Measurements from ENCODE around the gene ZNF341. TPM values are rescaled to one million over a fixed set of nuclear protein-coding genes. Genes with fewer than 3 reads are reported as not detected.

The ZNF341 gene
- total RNA-seq, 1 donor from 2014 or later: 4.2 TPM

GRCh38 chr20:33739493-33739892 lies 7.7 kb downstream of the ZNF341 start:
- intact Hi-C loops (cut with DNase I): loop anchor here (10.0 kb wide), 1 partner anchor 65 kb away; the partner anchor contains the start of gene NECAB3
- DNase-seq (ENCODE audit: extremely low spot score in 2 of 2): no peak
- TF ChIP-seq, protein P1, sequence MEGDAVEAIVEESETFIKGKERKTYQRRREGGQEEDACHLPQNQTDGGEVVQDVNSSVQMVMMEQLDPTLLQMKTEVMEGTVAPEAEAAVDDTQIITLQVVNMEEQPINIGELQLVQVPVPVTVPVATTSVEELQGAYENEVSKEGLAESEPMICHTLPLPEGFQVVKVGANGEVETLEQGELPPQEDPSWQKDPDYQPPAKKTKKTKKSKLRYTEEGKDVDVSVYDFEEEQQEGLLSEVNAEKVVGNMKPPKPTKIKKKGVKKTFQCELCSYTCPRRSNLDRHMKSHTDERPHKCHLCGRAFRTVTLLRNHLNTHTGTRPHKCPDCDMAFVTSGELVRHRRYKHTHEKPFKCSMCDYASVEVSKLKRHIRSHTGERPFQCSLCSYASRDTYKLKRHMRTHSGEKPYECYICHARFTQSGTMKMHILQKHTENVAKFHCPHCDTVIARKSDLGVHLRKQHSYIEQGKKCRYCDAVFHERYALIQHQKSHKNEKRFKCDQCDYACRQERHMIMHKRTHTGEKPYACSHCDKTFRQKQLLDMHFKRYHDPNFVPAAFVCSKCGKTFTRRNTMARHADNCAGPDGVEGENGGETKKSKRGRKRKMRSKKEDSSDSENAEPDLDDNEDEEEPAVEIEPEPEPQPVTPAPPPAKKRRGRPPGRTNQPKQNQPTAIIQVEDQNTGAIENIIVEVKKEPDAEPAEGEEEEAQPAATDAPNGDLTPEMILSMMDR (IDR thresholded peaks at IDR 0.05): no peak
- no peak for TF ChIP-seq POLR2A (IDR thresholded peaks at IDR 0.05)
- no peak for TF ChIP-seq POLR2AphosphoS5 (IDR thresholded peaks at IDR 0.05; ENCODE audit: insufficient read depth in 1 of 2, low read depth in 1 of 2)
- Histone ChIP-seq H3K4me1 (peaks cover 2% of the 10 kb centered on the region), H3K36me3 (no peaks in the 10 kb centered on the region), H3K9me3 (peaks cover 11% of the 10 kb centered on the region), H3K27ac (no peak overlapping the region), H3K27me3 (no peaks in the 10 kb centered on the region), H3K4me3 (no peak overlapping the region)

- Histone ChIP-seq H3K4me3 (no peak overlapping the region), H3K36me3 (no peaks in the 10 kb centered on the region), H3K27me3 (no peaks in the 10 kb centered on the region), H3K27ac (no peak overlapping the region), H3K4me1 (no peaks in the 10 kb centered on the region), H3K9me3 (peaks cover 11% of the 10 kb centered on the region)
- DNase-seq (ENCODE audit: extremely low spot score in 2 of 2): no peak
- TF ChIP-seq, protein P1 (IDR thresholded peaks at IDR 0.05): no peak
- TF ChIP-seq POLR2AphosphoS5 (IDR thresholded peaks at IDR 0.05; ENCODE audit: insufficient read depth in 1 of 2, low read depth in 1 of 2) (no peak), POLR2A (IDR thresholded peaks at IDR 0.05) (no peak)
- intact Hi-C loops (cut with DNase I): no loop called here
These were observed 8.4 kb downstream of the ZNF341 start for GRCh38 chr20:33740189-33740588.

- Histone ChIP-seq H3K4me1 (no peaks in the 10 kb centered on the region), H3K36me3 (no peaks in the 10 kb centered on the region), H3K27me3 (no peaks in the 10 kb centered on the region), H3K9me3 (no peaks in the 10 kb centered on the region), H3K27ac (no peak overlapping the region), H3K4me3 (no peak overlapping the region)
- intact Hi-C loops (cut with DNase I): no loop called here
- DNase-seq (ENCODE audit: extremely low spot score in 2 of 2): no peak
- TF ChIP-seq POLR2AphosphoS5 (IDR thresholded peaks at IDR 0.05; ENCODE audit: insufficient read depth in 1 of 2, low read depth in 1 of 2): no peak
- TF ChIP-seq, protein P1 (IDR thresholded peaks at IDR 0.05): no peak
- no peak for TF ChIP-seq POLR2A (IDR thresholded peaks at IDR 0.05)
These were observed 12.4 kb downstream of the ZNF341 start for GRCh38 chr20:33744181-33744580.

GRCh38 chr20:33744773-33745385 lies 13.1 kb downstream of the ZNF341 start:
- intact Hi-C loops (cut with DNase I): no loop called here

More at GRCh38 chr20:33744773-33745385, 13.1 kb downstream of the ZNF341 start:
- H3K27ac ChIP-seq: no peak overlapping the region
- no peaks in the 10 kb centered on the region for H3K9me3 ChIP-seq
- no peaks in the 10 kb centered on the region for H3K36me3 ChIP-seq
- H3K4me3 ChIP-seq: no peak overlapping the region
- no peaks in the 10 kb centered on the region for H3K27me3 ChIP-seq
- no peak for DNase-seq (ENCODE audit: extremely low spot score in 2 of 2)
- H3K4me1 ChIP-seq: no peaks in the 10 kb centered on the region
- TF ChIP-seq POLR2AphosphoS5 (IDR thresholded peaks at IDR 0.05; ENCODE audit: insufficient read depth in 1 of 2, low read depth in 1 of 2) (no peak), POLR2A (IDR thresholded peaks at IDR 0.05) (no peak)
- TF ChIP-seq, protein P1 (IDR thresholded peaks at IDR 0.05): no peak
